Measurements from ENCODE around the gene CEP41. TPM values are rescaled to one million over a fixed set of nuclear protein-coding genes. Genes with fewer than 3 reads are reported as not detected.

The CEP41 gene
- total RNA-seq, 1 donor from 2014 or later, result 23.5 TPM

DNA sequence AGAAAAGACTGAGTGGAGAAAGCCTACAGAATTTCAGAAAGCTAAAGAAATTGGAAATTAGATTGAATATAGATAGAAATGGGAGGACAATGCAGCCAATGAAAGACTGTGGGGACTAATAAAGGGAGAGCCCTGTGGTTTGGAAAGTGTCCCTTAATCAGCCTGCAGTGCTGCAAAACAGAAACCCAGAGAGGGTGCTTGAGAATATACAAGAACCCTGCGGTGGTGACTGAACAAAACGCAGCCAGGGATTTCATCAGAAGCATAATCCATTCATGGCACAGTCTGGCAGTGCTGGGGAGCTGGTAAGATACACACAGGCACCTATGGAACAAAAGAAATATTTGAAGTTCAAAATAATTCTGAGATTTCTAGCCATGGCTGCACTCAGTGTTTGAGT lies 19.1 kb downstream of the CEP41 start:
- DNase-seq (ENCODE audit: extremely low read depth, low read depth, low spot score), result no peak

DNA sequence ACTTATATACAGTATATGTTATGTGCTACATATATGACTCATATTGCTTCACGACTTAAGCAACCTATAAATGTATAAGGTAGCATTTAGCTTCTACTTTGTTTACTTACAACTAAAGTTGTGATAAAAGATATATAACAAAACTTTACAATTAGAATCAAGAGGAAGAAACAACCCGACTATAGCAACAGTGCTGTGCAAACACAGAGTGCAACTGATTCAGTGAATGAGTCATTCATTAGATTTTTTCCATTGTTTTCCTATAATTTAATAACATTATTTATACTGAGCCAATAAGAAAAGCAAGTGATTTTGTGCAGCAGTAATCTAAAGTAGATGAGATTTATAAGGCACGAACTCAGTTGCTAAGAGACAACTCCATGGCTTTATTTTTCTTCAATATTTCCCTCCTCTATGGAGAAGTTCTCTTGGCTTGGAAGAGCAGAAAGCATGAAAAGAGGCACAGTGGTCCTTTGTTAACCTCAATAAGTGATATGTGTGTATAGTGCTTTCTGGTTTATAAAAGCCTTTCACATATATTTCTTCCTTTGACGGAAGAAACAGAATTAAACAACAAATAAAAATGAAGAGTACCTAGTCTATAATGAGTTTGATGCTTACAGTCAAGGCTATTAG lies 19.8 kb downstream of the CEP41 start:
- no peak for DNase-seq (ENCODE audit: extremely low read depth, low read depth, low spot score)

DNA sequence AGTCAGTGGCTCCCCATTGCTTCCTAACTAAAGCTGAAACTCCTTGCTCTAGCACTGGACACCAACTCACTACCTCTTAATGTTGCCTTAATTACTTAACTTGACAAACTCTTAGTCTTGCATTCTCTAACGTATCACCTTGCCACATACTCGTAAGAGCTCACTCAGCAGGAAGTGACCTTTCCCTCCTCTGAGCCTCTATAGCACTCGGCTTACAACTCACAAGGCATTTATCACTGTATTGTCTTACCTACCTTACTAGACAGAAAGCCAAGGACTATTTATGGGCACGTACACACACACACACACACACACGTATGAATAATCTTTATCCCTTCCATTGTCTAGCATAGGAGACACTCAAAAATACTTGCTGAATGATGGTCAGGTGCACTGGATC lies 21.2 kb downstream of the CEP41 start:
- no peak for DNase-seq (ENCODE audit: extremely low read depth, low read depth, low spot score)

DNA sequence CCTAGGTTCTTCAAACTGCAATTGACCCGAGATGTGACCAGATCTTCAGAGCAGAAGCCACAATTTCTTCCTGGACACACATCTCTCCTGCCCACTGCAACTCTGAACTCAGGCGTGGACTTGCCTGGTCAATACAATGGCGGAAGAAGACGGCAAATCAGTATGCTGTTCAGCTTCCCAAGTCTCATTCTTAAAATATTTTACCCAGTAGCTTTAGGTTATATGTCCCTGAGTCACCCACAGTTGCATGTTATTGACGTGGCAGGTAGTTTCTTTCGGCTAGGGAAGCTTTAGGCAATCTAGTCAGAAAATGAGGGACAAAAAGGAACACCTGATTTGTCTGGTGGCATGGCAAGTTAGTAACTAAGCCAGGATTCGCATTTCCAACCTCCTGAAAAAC lies 22.5 kb downstream of the CEP41 start:
- DNase-seq (ENCODE audit: extremely low read depth, low read depth, low spot score), result no peak

DNA sequence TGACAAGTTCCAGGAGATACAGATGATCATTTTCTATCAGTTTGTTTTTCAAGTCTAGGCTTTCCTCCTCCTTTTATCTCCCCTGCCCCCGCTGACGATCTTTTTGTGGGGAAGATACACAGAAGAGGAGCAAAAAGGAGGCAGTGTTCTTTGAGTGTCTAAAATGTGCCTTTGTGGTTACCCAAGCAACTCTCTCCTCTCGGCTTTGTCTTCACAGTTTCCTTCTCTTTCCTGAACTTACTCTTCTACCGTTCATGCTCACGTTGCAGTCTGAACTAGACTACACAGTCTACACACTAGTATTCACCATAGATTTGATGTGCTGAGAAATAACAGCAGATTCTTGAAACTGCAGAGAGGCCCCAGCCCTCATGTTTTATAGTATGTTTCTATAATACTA lies 23.6 kb downstream of the CEP41 start:
- no peak for DNase-seq (ENCODE audit: extremely low read depth, low read depth, low spot score)

DNA sequence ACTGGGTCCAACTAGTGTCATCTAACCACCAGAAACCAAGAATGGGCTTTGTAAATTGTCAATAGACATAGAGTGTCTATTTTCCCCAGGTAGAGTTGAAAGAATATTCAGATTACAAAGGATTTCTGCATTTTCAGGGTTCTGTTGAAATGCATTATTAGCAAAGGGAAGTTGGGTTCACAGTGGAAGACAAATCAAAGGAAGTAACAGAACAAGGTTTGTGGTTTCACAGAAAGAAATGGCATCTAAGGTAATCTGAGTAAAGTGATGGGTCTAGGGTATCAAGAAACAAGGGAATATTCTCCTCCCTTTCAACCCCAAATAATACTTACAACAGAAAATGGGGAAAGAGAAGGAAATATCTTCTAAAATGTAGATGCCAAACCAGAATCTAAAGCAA lies 25.8 kb downstream of the CEP41 start:
- no peak for DNase-seq (ENCODE audit: extremely low read depth, low read depth, low spot score)

DNA sequence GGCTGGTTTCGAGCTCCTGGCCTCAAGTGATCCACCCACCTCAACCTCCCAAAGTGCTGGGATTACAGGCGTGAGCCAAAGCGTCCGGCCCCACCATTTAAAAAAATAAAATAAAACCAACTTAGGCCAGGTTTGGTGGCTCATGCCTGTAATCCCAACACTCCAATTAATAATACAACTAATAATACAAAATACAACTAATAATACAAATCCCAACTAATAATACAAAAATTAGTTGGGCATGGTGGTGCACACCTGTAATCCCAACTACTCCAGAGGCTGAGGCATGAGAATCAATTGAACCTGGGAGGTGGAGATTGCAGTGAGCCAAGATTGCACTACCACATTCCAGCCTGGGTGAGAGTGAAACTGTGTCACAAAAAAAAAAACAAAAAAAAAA lies 27.6 kb downstream of the CEP41 start:
- no peak for DNase-seq (ENCODE audit: extremely low read depth, low read depth, low spot score)

DNA sequence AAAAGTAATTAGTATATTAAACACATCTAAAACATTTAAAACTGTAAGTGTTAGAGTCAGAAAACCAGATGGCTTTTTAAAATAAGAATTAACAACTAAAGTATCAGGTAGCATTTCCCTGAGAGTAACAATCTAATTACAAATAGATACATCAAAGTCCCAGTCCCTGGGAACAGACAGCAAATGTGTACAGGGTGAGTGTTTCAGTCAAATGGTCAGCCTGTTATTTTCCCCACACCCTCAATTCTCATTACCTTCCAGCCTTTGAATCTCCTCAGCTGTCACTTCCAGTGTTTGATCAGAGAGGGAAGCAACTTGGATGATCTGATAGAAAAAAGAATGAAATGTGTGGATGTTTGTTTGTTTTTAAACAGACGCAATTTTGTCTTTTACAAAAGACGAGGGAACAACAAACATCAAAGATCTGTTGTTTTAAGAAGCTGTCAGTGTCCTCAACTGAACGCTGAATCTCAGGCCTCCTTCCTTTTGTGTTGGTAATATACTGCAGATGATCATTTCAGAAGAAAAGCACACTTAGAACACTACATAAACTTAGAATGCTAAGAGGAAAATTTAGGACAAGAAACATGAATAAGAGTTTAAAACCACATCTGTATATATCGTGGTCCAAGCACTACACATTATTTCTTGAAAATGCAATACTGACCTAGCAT lies 29.8 kb downstream of the CEP41 start:
- no peak for DNase-seq (ENCODE audit: extremely low read depth, low read depth, low spot score)

DNA sequence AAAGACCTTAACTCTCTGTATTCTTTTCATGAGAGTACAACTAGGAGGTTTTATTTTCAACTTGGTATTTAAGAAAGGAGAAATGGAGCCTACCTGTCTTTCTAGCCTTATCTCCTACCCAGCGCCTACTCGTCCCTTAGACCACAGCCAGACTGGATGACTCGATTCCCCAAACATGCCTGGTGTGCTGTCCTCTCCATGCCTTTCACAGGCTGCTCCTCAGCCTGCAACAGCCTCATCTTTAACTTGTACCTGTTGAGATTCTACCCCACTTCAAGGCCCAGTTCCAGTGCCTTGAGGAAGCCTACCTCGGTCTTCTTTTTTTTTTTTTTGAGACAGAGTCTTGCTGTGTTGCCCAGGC lies 31.1 kb downstream of the CEP41 start:
- DNase-seq (ENCODE audit: extremely low read depth, low read depth, low spot score), result no peak

DNA sequence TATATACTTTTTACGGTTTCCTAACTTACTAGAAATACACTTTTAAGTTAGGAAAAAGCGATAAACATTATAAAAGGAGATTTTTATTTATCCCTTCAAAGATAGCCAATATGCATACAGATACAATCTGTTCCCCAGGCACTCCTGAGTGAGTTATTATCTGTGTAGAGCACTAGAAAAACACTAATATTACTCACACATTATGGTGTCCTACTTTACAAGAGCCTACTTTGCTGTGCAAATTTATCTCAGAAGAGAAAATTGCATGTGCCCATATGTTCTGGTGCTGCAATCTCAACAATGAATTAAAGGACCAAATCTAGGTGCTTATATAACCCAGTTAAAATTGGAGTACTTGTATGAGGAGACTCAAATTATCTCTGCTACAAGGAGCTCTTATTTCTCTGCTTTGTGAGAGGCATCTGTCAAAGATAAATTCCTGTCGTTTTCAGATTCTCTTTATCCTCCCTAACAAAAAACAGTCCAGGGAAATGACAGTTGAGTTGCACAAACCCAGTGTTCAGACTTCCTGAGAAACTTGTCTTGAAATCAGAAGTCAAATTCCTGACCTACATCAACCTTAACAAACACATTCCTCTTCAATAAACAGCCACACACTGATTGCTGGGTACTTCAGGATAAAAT lies 31.6 kb downstream of the CEP41 start:
- no peak for DNase-seq (ENCODE audit: extremely low read depth, low read depth, low spot score)

DNA sequence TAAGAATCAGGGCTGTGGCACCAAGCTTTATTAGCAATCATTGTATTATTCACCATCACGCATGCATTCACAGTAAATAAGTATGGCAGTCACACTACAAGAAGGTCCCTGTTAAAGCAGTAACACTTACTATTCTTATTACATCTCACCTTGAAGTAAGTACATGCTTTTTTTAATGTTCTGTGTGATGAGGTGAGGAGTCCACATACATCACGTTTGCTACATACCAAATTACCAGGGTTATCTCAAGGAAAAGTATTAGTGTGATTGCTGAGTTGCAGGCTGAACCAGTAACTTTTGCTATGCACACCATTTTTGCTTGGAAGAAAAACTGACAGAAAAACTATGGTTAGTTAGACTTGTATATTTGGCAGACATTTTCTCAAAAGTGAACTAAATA lies 35.8 kb downstream of the CEP41 start:
- no peak for DNase-seq (ENCODE audit: extremely low read depth, low read depth, low spot score)

DNA sequence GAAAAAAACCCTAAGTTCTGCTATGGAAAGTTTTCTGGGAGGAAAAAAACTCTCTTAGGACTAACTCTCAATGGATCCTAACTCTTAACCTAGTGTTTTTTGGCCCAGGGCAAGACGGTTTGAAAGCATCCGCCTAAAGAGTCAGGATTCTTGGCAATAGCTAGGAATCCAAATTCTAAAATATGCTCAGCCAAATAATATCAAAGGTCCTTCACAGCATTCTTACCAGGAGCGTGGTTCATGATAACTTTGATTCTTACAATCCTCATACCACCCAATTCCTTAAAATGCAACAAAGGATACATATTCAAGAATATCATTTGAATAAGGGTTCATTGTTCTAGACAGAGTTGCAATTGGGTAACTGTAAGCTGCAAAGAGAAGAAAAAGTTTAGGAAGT lies 39.2 kb downstream of the CEP41 start:
- DNase-seq (ENCODE audit: extremely low read depth, low read depth, low spot score), result no peak

DNA sequence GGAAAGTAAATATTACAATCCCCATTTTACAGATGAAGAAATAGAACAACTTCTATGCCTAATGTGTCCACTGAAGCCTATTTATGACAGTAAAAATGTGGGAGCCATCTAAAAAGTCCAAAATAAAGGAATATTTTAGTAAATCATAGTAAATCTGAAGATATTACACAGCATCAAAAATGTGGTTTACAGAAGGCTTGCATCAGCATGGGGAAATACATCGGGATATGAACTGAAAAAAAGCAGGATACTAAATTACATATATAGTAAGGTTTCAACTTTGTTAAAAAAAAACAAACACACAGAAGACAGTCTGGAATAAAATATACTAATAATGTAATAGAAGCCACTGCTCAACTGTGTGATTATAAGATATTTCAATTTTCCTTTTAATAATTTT lies 39.7 kb downstream of the CEP41 start:
- no peak for DNase-seq (ENCODE audit: extremely low read depth, low read depth, low spot score)

DNA sequence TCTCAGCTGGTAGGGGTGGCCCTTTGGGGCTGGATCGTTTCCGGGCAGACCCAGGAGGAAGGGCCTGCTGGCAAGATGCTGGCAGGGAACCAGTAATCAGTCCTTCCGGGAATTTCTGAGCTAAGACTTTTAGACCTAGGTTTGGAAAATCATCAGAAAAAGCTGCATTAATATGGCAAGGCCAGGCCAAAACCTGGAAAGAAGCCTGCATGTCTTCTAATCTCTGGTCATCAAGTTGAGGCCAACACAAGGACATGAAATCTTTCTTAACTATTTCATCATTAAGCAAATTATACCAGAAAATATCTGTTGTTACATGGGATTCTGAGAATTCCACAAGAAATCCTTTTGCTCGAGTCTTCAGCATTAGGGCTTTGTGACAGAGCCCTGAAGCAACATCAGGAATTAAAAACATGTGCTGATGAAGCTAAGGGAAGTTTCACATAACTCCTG lies 40.7 kb downstream of the CEP41 start:
- DNase-seq (ENCODE audit: extremely low read depth, low read depth, low spot score), result no peak

DNA sequence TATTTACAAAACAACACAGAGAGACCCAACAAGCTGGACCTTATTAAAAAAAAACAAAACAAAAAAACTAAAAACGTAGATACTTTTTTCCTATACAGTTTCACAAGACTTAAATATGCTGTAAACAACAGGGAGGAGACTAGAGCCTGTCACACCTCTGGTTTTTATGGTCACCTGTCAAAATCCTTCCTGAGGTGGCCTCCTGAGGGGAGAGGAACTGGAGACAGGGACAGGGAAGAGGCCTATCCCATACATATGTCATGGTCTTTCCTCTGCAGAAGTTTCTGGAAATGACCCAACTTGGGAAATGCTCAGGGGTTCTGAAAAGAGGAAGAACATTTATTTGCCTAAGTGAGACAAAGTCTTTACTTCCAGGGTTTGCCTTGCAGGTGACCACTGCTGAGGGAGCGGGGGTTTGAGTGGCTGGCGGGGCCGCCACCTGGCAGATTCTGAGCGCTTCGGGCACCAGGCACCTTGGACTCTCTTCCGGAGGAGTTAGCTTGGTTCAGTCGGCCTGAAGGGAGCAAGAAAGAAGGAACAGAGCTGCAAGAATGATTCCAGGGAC lies 42.2 kb downstream of the CEP41 start:
- no peak for DNase-seq (ENCODE audit: extremely low read depth, low read depth, low spot score)

DNA sequence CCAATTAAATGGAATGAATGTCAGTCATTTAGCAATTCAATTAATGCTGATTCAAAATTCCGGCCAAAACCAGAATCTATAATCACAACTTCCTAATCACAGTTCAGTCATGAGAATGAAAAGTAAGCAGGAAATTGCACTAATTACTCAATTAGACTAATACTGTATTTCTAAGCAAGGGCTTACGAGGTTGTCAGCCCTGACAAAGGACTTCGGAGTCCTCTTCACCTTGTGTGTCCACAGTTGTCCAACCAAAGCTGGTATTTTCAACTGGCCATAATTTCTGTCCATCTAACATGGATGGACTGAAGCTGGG lies 43.1 kb downstream of the CEP41 start:
- DNase-seq (ENCODE audit: extremely low read depth, low read depth, low spot score), result no peak

DNA sequence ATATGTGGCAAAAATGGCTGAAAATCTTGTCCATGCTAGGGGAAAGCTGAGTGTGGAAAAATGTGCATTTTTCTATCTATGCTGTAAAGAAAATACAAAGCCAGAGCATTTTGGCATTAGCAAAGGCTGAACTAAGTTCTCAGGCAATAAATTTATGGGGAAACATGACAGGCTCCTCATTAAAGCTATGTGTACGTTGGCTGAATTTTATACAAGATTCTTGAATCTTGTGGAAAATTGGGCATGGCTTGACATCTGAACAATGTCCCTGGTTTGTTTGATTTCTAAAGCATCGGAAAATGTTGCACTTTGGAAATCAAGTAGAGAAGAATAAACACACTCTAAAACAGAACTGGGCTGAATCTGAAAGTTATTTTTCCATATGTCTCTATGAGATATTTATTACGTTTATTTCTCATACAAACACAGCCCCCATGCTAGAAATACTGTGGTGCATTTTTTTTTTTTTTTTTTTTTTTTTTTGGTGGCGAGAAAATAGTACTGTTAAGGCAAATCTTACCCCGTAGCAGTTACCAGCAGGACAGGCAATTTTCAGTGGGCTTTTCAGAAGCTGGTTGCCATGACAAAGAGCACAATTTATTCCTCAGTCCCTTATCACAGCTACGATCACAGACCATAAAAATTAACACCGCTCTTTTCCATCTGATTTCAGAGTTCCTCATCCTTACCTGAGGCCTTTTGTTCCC lies 43.6 kb downstream of the CEP41 start:
- DNase-seq (ENCODE audit: extremely low read depth, low read depth, low spot score), result no peak

DNA sequence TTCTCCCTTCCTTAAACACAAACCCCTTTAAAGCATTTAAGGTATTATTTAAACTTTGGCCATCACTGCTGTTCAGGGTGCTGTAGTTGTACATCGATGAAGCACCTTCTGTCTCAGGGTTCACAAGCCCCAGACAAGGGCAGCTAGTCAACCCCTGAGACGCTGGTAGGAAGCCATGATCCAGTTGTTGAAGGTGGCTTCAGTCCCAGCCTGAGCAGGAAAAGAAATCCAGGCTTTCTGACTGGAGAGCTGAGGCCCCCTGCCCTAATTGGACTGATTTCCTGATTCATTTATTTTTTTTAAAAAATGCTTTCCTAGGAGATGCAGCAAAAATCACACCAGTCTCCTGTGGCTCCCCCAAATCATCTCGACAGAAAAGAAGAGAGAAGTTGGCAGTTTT lies 44.7 kb downstream of the CEP41 start:
- no peak for DNase-seq (ENCODE audit: extremely low read depth, low read depth, low spot score)

DNA sequence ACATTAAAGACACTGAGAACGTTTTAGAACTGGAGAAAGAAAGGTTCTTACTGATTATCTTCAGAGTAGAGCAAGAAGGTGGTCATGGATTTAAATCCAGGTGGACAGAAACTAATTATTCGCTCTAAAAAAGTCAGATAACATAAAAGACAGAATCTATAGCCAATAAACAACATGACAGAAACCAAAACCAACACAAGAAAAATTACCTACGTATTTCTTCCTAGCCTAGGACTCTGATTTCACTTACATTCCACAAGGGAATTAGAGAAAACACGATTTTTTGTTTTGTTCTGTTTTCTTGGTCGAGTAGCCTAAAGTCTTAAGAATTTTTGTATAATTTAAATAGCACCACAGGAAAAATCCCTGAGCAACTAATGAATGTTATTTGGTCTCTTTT lies 45.4 kb downstream of the CEP41 start:
- DNase-seq (ENCODE audit: extremely low read depth, low read depth, low spot score), result no peak

DNA sequence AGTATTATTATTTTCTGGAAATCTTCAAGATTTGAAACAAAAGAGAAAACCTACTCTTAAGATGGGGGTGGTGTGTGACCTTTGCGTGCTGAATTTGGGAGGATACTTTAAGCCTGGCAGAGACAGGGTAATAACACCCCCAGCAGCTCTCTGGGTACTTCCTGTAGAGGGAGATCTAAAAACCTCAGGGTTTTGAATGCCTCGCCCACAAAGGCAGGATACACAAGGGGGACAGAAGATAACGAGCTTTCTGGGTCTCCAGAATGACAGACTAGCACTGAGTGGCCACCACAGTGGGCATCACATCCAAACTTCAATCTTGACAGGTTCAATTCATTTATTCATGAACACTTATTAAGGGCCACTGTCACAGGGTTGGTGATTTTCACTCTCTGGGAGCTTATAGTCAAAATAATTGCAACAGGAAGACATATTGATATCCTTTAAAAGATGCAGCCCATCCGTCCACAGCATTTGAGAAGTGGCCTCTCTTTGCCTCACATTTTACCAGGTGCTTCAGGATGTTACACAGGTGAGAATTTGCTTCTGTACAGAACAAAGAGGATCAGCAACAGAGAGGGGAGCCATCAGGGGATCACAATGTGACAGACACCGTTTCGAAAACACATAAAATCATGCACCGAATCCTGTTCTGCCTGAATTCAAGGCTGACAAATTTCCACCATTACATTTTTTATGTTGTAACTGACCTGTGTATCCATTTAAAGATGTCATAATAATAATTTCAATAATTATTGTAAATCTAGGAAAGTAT lies 46.2 kb downstream of the CEP41 start:
- no peak for DNase-seq (ENCODE audit: extremely low read depth, low read depth, low spot score)

DNA sequence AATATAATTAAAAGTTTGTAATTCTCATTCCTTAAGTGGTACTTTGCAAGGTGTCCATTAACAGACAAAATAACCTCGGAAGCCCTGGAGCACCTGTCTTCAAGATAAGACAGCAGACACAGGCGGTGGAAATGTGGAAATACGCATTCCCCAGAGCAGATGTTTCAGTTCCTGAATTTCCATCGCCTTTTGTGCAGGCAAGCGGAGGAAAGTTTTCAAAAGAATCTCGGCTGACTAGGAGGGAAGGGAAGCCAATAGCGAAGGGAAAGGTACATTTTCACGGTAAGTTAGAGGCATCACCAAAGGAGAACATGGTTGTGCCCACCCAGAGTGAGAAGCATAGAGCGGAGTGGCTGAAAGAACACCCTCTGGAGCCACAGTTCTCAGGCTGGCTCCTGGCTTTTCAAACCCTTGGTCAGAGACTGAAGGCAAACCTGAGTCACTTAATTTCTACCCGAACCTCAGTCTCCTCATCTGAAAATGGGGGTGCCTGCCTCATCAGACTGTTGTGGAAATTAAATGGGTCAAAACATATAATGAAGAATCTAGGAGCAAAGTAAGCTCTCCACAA lies 46.9 kb downstream of the CEP41 start:
- DNase-seq (ENCODE audit: extremely low read depth, low read depth, low spot score), result no peak
